AG04449 (cell line): ENCODE data around the gene MORN5.
"Not testable (repeated sequence)": the region's sequence is repeated elsewhere in the genome, so short reads cannot be mapped to it uniquely, and the experiment has no call there.

Experiments used
- CTCF ChIA-PET: fragments of 350-600 bp; formaldehyde crosslinking; extraction: SDS; loops from one replicate; lab custom pipeline; 2021; ENCODE audit warnings: antibody characterized with exemption; lab: Yijun Ruan, JAX
- POLR2A ChIA-PET: fragments of 400-600, 350-600 bp; formaldehyde crosslinking; extraction: SDS; loops from one replicate; lab custom pipeline; 2020; ENCODE audit warnings: antibody characterized with exemption, inconsistent platforms; lab: Yijun Ruan, JAX
- DNase-seq: peaks from one replicate; pipeline ENCODE4 v3.0.0-alpha.2; 2010; ENCODE audit warnings: low read depth, low spot score
- H3K4me3 ChIP-seq: 2 replicates; pipeline ENCODE4 v1.5.1; 2011; ENCODE audit warnings: low read depth, mild to moderate bottlenecking, control low read depth, low read length
- TF ChIP-seq, protein P1 (sequence below): IDR thresholded peaks from one replicate; pipeline ENCODE4 v1.5.1; 2011; ENCODE audit warnings: mild to moderate bottlenecking, moderate library complexity, low read length, control low read depth, inconsistent platforms; ENCODE audit not compliant: insufficient read depth; ENCODE audit errors: missing control alignments

MORN5 gene

GRCh38 chr9:122115176-122116035 is 44.3 kb upstream of the MORN5 start:
- no peak for DNase-seq
- TF ChIP-seq, protein P1, sequence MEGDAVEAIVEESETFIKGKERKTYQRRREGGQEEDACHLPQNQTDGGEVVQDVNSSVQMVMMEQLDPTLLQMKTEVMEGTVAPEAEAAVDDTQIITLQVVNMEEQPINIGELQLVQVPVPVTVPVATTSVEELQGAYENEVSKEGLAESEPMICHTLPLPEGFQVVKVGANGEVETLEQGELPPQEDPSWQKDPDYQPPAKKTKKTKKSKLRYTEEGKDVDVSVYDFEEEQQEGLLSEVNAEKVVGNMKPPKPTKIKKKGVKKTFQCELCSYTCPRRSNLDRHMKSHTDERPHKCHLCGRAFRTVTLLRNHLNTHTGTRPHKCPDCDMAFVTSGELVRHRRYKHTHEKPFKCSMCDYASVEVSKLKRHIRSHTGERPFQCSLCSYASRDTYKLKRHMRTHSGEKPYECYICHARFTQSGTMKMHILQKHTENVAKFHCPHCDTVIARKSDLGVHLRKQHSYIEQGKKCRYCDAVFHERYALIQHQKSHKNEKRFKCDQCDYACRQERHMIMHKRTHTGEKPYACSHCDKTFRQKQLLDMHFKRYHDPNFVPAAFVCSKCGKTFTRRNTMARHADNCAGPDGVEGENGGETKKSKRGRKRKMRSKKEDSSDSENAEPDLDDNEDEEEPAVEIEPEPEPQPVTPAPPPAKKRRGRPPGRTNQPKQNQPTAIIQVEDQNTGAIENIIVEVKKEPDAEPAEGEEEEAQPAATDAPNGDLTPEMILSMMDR = no peak
- POLR2A ChIA-PET = no interaction called here
- CTCF ChIA-PET = interaction anchor here (4.2 to 24.0 kb wide), 4 partner anchors 8 to 230 kb away, joined by 23 to 831 read pairs (median 386); partner anchors contain the start of gene TTLL11
- H3K4me3 ChIP-seq = no peak overlapping the region

DNA sequence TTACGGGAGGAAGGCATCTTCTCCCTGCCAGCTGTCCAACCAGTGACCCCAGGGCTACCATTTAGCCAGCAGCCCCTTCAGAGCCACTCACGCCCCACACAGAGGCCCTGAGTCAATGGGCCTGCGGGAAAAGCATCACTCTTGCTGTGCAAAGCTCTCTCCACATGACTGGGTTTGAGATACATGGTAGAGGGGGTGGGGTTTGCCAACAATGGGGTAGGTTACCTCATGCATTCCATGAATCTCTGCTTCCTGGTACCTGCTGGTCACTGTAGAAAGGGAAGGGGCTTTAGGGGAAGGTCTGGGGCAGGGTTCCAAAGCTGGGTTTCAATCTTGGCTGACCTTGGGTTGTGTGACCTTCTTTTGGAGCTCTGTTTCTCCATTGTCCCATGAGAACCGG is 43.7 kb upstream of the MORN5 start:
- no peak overlapping the region for H3K4me3 ChIP-seq
- ChIA-PET CTCF (interaction anchor here (4.2 to 24.0 kb wide), 4 partner anchors 8 to 230 kb away, joined by 23 to 831 read pairs (median 386); partner anchors contain the start of gene TTLL11), POLR2A (no interaction called here)
- no peak for DNase-seq
- TF ChIP-seq, protein P1 = no peak

- ChIA-PET POLR2A (no interaction called here), CTCF (interaction anchor here (0.7 to 24.0 kb wide), 6 partner anchors 7 to 571 kb away, joined by 3 to 831 read pairs (median 52); partner anchors contain the start of gene TTLL11)
- TF ChIP-seq, protein P1 = no peak
- no peak overlapping the region for H3K4me3 ChIP-seq
- DNase-seq = no peak
These were observed 43.1 kb upstream of the MORN5 start for GRCh38 chr9:122116448-122117173.

GRCh38 chr9:122117241-122117640 is 42.5 kb upstream of the MORN5 start:
- DNase-seq, POLR2A ChIA-PET, H3K4me3 ChIP-seq: not testable (repeated sequence)
- CTCF ChIA-PET = interaction anchor here (0.7 to 24.0 kb wide), 6 partner anchors 6 to 571 kb away, joined by 3 to 831 read pairs (median 52); partner anchors contain the start of gene TTLL11

- no peak for DNase-seq
- ChIA-PET POLR2A (no interaction called here), CTCF (interaction anchor here (7.8 to 24.0 kb wide), 4 partner anchors 10 to 227 kb away, joined by 93 to 831 read pairs (median 408); partner anchors contain the start of gene TTLL11)
- TF ChIP-seq, protein P1 = no peak
- H3K4me3 ChIP-seq = no peak overlapping the region
These were observed 41.2 kb upstream of the MORN5 start for GRCh38 chr9:122118343-122119165.

GRCh38 chr9:122119166-122119521 is 40.6 kb upstream of the MORN5 start:
- POLR2A ChIA-PET = no interaction called here
- CTCF ChIA-PET = interaction anchor here (1.1 to 24.0 kb wide), 7 partner anchors 11 to 575 kb away, joined by 3 to 831 read pairs (median 122); partner anchors contain the start of gene TTLL11
- no peak overlapping the region for H3K4me3 ChIP-seq
- no peak for DNase-seq
- TF ChIP-seq, protein P1 = no peak
